NCI-H526 treated with DMSO at 0.1 percent for 48 hours (cell line): ENCODE data around the gene FBXO45.
A peak's percentile ranks its signal among the peaks of the same experiment; 100 is the strongest.
"Not testable (repeated sequence)": the region's sequence is repeated elsewhere in the genome, so short reads cannot be mapped to it uniquely, and the experiment has no call there.

Source experiments
- DNase-seq: peaks from one replicate; lab custom pipeline; 2025; lab: John Stamatoyannopoulos, UW

The FBXO45 gene

GRCh38 chr3:196557236-196557635 is 11.2 kb upstream of the FBXO45 start:
- no peak for DNase-seq

GRCh38 chr3:196558476-196558875 is 10.0 kb upstream of the FBXO45 start:
- no peak for DNase-seq

GRCh38 chr3:196559826-196560225 is 8.6 kb upstream of the FBXO45 start:
- no peak for DNase-seq

GRCh38 chr3:196563721-196564225 is 4.7 kb upstream of the FBXO45 start:
- DNase-seq = no peak

- peak; percentile 19 for DNase-seq
Measured at GRCh38 chr3:196569003-196569516, 600 bp downstream of the FBXO45 start.

GRCh38 chr3:196570332-196570731 is 1.9 kb downstream of the FBXO45 start:
- DNase-seq = not testable (repeated sequence)

GRCh38 chr3:196572389-196572788 is 3.9 kb downstream of the FBXO45 start:
- DNase-seq = no peak

GRCh38 chr3:196585044-196585757 is 16.7 kb downstream of the FBXO45 start:
- DNase-seq = peak; percentile 20

- DNase-seq = no peak
Measured at GRCh38 chr3:196590279-196590678, 21.8 kb downstream of the FBXO45 start.

- DNase-seq = no peak
Measured at GRCh38 chr3:196596355-196596754, 27.9 kb downstream of the FBXO45 start.

- not testable (repeated sequence) for DNase-seq
Measured at GRCh38 chr3:196597971-196598733, 29.7 kb downstream of the FBXO45 start.

GRCh38 chr3:196599734-196600128 is 31.3 kb downstream of the FBXO45 start:
- DNase-seq = no peak

GRCh38 chr3:196600359-196600758 is 31.9 kb downstream of the FBXO45 start:
- DNase-seq = no peak

- DNase-seq = no peak
Measured at GRCh38 chr3:196602673-196603072, 34.2 kb downstream of the FBXO45 start.

GRCh38 chr3:196603683-196604082 is 35.2 kb downstream of the FBXO45 start:
- no peak for DNase-seq

- no peak for DNase-seq
Measured at GRCh38 chr3:196604548-196604947, 36.1 kb downstream of the FBXO45 start.

GRCh38 chr3:196608693-196609092 is 40.2 kb downstream of the FBXO45 start:
- no peak for DNase-seq

- peak; percentile 52 for DNase-seq
Measured at GRCh38 chr3:196609343-196609775, 40.9 kb downstream of the FBXO45 start.

GRCh38 chr3:196609805-196610515 is 41.5 kb downstream of the FBXO45 start:
- DNase-seq = no peak

- DNase-seq = no peak
Measured at GRCh38 chr3:196611761-196612483, 43.5 kb downstream of the FBXO45 start.

- DNase-seq = not testable (repeated sequence)
Measured at GRCh38 chr3:196615234-196615633, 46.8 kb downstream of the FBXO45 start.

GRCh38 chr3:196617256-196617655 is 48.8 kb downstream of the FBXO45 start:
- no peak for DNase-seq
